Thoracic aorta (tissue), 2 donors: Measurements from ENCODE around the gene LZTFL1. TPM values are rescaled to one million over a fixed set of nuclear protein-coding genes. Genes with fewer than 3 reads are reported as not detected.

ENCODE experiments used
- ATAC-seq: fragments of 150-250 bp; one replicate; pipeline ENCODE4 v1.8.0; 2017; ENCODE audit warnings: low read depth; ENCODE audit not compliant: insufficient number of reproducible peaks, low FRiP score
- DNase-seq: peaks from one replicate; pipeline ENCODE4 v3.0.0-alpha.2; 2020; ENCODE audit warnings: low spot score
- H3K27ac ChIP-seq, 2 donors: fragments of 200-600 bp; sonication (generic); 1 replicate in 1 of 2; 2 replicates in 1 of 2; pipeline ENCODE4 v1.5.1; 2016; ENCODE audit warnings: mild to moderate bottlenecking in 2 of 2, moderate library complexity in 2 of 2
- H3K27me3 ChIP-seq: fragments of 200-600 bp; sonication (generic); replicated peaks from 2 replicates; pipeline ENCODE4 v1.6.0; 2016; ENCODE audit warnings: mild to moderate bottlenecking; ENCODE audit not compliant: insufficient read depth
- H3K36me3 ChIP-seq: fragments of 200-600 bp; sonication (generic); one replicate; pipeline ENCODE4 v1.5.1; 2016
- H3K4me1 ChIP-seq, 2 donors: fragments of 200-600 bp; sonication (generic); 1 replicate in 1 of 2; 2 replicates in 1 of 2; pipeline versions ENCODE4 v1.5.1 to v1.6.0; 2016; ENCODE audit warnings: low read depth in 2 of 2, mild to moderate bottlenecking in 1 of 2; ENCODE audit not compliant: control insufficient read depth in 1 of 2
- H3K4me3 ChIP-seq: fragments of 200-600 bp; sonication (generic); 2 replicates; pipeline ENCODE4 v1.5.1; 2016; ENCODE audit warnings: mild to moderate bottlenecking
- H3K9me3 ChIP-seq: fragments of 200-600 bp; sonication (generic); 2 replicates; pipeline ENCODE4 v1.5.1; 2016
- CTCF ChIP-seq: fragments of 200-600 bp; sonication (generic); IDR thresholded peaks from one replicate; pipeline ENCODE4 v1.5.1; 2019; ENCODE audit warnings: antibody characterized with exemption
- total RNA-seq, 2 donors: library from RNA; depleted of rRNA; stranded (reverse); fragments of >200 nt; gene quantifications; one replicate each; pipeline versions ENCODE4 v1.1.0 to v1.2.3, GENCODE V29; 2016

LZTFL1 gene
- total RNA-seq, 2 donors from 2014 or later = 22.7 to 30.9 TPM

- TF ChIP-seq CTCF = no peak
- no peaks in the 10 kb centered on the region for H3K9me3 ChIP-seq
- ATAC-seq (no peak), DNase-seq (no peak)
- H3K36me3 ChIP-seq = no peaks in the 10 kb centered on the region
- no peaks in the 10 kb centered on the region for H3K4me1 ChIP-seq
- H3K4me3 ChIP-seq = no peak overlapping the region
- no peaks in the 10 kb centered on the region for H3K27me3 ChIP-seq
- H3K27ac ChIP-seq = no peak overlapping the region
Measured at GRCh38 chr3:45776301-45776595, 65.7 kb downstream of the LZTFL1 start.

- no peaks in the 10 kb centered on the region for H3K27me3 ChIP-seq
- H3K36me3 ChIP-seq = no peaks in the 10 kb centered on the region
- no peak overlapping the region for H3K4me3 ChIP-seq
- no peaks in the 10 kb centered on the region for H3K9me3 ChIP-seq
- H3K27ac ChIP-seq = no peak overlapping the region
- no peak for ATAC-seq
- H3K4me1 ChIP-seq = no peaks in the 10 kb centered on the region
- TF ChIP-seq CTCF = no peak
- DNase-seq = no peak
Measured at GRCh38 chr3:45775571-45776300, 66.2 kb downstream of the LZTFL1 start.

DNA sequence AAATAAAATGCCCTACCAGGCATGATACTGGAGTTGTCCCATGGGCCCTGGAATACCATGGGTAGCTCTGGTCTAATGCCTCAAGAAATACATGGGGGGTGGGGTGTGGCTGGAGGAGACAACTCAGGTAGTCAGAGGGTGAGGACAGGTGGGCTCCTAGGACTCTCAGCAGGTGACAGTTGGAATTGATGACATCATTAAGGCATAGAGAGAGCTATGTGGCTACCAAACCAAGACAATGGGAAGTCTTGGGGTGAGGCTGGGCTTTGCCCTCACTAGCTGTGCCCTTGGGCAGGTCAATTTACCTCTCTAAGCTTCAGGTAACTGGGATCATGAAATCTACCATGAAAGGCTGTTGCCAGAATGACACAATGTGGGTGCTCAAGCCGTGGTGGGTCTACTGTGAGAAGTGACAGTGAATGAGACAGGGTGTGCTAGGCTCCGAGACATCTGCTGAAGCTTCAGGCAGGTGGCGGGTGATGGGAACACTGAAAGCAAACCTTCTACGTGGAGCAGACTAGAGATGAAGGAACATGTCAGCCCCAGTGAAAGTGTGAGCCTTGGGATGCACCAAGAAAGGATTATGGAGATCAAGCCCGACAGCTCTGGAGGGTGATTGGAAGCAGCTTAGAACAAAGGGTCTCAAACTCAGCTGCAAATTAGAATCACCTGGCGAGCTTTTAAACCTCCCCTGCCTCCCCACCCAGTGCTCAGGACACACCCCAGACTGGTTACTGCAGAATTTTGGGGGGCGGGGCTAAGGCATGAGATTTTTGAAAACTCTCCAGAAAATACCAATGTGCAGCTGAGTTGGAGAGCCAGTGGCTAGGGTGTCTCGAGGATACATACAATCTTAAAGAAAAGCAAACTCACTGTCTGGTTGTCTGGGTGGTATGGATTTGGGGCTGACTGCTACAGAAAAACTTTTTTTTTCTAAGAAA is 67.1 kb downstream of the LZTFL1 start:
- ATAC-seq = no peak
- no peak for TF ChIP-seq CTCF

DNA sequence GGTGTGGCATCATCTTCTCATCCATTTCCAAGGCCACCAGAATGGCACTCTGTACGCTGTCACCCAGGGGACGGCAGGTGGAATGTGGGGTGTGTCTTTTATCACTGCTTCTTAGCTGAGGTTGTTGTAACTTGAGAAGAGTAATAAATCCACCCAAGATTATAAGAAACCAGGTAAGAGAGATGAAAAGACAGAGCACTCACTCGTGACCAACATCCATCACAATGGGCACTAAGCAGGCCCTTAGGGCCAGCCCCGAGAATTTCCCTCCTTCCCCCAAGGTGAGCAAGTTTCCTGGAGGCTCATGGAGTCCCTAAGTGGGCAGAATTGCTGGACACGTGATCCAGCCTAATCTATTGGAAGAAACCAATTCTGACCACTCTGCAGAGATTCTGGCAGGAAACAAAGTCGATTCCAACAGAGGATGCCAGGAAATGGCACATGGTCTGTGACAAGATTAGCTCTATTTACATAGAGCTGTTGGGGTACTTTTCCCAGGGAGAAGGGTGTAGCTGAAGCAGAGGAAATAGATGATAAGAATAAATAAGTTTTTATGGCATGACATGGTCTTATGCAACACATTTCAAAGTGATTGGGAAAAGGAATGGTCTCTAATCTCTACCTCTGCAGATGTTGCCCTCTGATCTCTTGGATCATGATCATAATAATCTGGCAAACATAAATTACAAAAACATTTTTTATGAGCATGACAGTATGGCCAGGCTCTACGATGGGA is 68.0 kb downstream of the LZTFL1 start:
- DNase-seq = no peak
- H3K9me3 ChIP-seq = no peaks in the 10 kb centered on the region
- no peaks in the 10 kb centered on the region for H3K36me3 ChIP-seq
- no peak overlapping the region for H3K27ac ChIP-seq
- H3K27me3 ChIP-seq = no peaks in the 10 kb centered on the region
- no peaks in the 10 kb centered on the region for H3K4me1 ChIP-seq
- ATAC-seq = no peak
- no peak overlapping the region for H3K4me3 ChIP-seq
- TF ChIP-seq CTCF = no peak

More for the DNA sequence above, 67.1 kb downstream of the LZTFL1 start:
- Histone ChIP-seq H3K9me3 (no peaks in the 10 kb centered on the region), H3K4me3 (no peak overlapping the region), H3K4me1 (no peaks in the 10 kb centered on the region), H3K27me3 (no peaks in the 10 kb centered on the region), H3K36me3 (no peaks in the 10 kb centered on the region), H3K27ac (no peak overlapping the region)
- no peak for DNase-seq

Other genes with a start within 250 kb of the LZTFL1 start
- gene LIMD1, start 247.4 kb downstream of the LZTFL1 start, total RNA-seq = 10 to 100 TPM; 32.5 to 42.6 TPM
- 10 to 100 TPM; 50.5 to 57.3 TPM for gene SACM1L, start 152.7 kb downstream of the LZTFL1 start, total RNA-seq
- gene SLC6A20, start 45.6 kb downstream of the LZTFL1 start, total RNA-seq = under 1 TPM in 1 of 2 donors, not detected in 1; 0.28 TPM
- not detected for gene CCR9, start 44.4 kb upstream of the LZTFL1 start, total RNA-seq
- 1 to 10 TPM; 2.2 to 4.9 TPM for gene CXCR6, start 101.3 kb upstream of the LZTFL1 start, total RNA-seq
- gene FYCO1, start 153.7 kb upstream of the LZTFL1 start, total RNA-seq = 10 to 100 TPM; 70.4 to 86.1 TPM
- gene XCR1, start 185.4 kb upstream of the LZTFL1 start, total RNA-seq = not detected